Breast epithelium (tissue), 3 donors: Measurements from ENCODE around the gene SGPP1.

ENCODE experiments used
- CTCF ChIP-seq, 3 donors: fragments of 450-650 bp; IDR thresholded peaks; one replicate each; pipeline ENCODE4 v1.5.1; 2016 to 2017; ENCODE audit warnings: antibody characterized with exemption in 3 of 3, mild to moderate bottlenecking in 3 of 3, moderate library complexity in 3 of 3
- POLR2A ChIP-seq: fragments of 450-650 bp; IDR thresholded peaks from one replicate; pipeline ENCODE4 v1.6.1; 2016; ENCODE audit warnings: antibody characterized with exemption, mild to moderate bottlenecking, moderate library complexity

- no peak for TF ChIP-seq CTCF (IDR thresholded peaks at IDR 0.05)
- no peak for TF ChIP-seq POLR2A
These were observed 45.6 kb upstream of the SGPP1 start for GRCh38 chr14:63773504-63773903.
